HG02884 (cell line): ENCODE measurements around the gene ATOX1.
"Not testable (repeated sequence)": the region's sequence is repeated elsewhere in the genome, so short reads cannot be mapped to it uniquely, and the experiment has no call there.

Source experiments
- ATAC-seq: cut with Tn5 transposase; IDR thresholded peaks from one replicate; pipeline ENCODE4 v1.9.1; 2021; ENCODE audit warnings: mild to moderate bottlenecking, moderate library complexity; ENCODE audit not compliant: unreplicated experiment

ATOX1 gene, protein sequence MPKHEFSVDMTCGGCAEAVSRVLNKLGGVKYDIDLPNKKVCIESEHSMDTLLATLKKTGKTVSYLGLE

DNA sequence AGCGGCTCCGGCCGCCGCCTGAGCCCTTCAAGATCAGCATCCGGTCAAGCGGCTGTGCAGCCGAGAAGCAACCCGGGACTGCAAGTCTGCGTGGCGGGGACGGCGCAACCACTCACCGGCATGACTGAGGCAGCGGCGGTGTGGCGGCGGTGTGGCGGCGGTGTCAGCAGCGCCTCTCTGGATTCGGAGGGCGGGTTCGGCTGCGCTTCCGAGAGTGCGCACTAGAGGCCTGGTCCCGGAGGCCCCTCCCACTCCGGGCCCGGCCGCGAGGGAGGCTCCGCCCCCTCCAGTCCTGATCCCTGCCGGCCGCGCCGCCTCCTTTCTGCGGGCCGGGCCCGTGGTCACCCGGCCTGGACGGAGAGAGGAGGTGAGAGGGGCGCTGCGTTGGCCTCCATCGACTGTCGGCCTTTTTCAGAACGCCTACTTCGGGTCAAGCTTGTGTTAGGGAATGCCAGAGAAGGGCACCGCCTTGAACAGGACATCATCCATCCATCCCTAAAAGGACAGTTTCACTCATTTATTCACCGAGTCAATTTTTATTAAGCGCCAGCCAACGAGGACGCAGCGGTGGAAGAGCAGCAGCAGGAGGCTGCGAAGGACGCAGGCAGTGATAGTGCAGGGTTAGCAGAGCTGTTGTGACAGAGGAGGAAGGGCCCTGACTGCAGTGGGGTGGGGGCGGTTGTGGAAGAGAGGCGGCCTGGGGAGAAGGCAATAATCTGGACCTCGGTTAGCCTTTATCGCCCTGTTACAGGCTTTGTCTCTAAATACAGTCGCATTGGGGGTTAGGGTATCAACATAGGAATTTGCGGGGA is at the start of gene ATOX1:
Gene ATOX1 (minus strand): TSS at position 202 of the 812 bp plus-strand sequence. CDS start 80 bp downstream, at position 122.
- peak; percentile 90 for ATAC-seq

DNA sequence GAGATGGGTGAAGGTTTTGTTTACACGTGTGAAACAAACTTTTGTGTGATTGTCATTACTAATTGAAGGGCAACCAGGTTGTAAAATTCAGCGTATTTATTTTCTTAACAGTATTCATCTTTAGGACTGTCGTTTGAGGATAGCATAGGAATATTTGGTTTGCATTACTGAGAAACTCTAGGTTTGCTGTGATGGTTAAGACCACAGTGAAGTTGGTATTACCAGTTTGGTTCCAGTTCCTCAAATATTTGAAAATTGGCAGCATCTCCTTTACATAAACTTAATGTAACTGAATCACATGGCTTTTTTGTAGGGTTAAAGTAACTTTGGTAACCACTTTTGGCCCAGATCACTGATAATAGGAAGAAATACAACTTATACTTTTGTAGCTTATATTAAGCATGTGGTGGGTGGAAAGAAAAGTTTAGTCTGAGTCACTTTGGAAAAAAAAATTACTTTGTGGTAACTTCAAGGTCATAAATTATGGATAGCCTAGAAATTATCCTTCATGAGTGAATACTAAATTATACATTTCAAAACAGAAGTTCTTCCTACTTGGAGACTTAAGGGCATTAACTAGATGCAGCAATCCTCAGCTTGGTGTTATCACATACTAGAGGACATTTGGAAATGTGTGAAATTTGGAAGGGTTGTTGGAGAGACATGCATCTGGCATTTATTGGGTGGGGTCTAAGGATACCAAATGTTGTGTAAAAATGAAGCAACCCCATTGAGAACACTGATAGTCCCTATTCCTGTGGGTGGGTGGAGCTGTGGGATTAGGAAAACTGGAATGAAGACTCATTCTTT is 47.2 kb upstream of the ATOX1 start:
- no peak for ATAC-seq

DNA sequence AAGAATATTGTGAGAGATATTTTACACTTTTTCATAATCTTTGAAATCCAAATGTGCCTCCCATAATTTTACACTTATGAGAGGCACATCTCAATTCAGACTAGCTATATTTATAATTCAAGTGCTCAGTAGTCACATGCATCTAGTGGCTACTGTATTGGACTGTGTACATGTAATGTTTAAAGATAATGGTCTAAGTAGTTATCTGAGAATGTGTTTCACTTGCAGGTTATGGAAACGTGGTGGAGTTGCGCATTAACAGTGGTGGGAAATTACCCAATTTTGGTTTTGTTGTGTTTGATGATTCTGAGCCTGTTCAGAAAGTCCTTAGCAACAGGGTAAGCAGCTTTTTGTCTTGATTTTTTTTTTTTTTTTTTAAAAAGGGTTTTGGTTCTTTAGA is 42.1 kb upstream of the ATOX1 start:
- ATAC-seq: no peak

DNA sequence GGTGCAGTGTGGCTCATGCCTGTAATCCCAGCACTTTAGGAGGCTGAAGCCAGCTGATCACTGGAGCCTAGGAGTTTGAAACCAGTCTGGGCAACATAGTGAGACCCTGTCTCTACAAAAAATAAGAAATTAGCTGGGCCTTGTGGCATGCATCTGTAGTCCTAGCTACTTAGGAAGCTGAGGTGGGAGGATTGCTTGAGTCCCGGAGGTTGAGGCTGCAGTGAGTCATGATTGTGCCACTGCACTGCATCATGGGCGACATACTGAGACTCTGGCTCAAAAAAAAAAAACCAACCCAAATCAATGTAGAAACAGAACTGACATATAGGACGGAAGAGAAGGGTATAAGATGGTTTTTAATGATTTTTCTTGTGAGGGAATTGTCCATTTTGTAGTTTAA is 41.0 kb upstream of the ATOX1 start:
- ATAC-seq: no peak

DNA sequence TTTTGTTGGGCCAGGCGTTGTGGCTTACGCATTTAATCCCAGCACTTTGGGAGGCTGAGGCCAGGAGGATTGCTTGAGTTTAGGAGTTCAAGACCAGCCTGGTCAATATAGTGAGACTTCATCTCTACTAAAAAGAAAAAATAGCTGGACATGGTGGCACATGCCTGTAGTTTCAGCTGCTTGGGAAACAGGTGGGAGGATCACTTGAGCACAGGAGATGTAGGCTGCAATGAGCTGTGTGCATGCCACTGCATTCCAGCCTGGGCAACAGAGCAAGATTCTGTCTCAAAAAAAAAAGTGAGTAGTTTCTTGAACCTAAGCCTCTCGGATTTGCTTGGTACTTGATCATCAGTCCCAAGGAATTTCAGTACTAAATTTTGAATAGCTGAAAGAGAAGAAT is 40.2 kb upstream of the ATOX1 start:
- no peak for ATAC-seq

DNA sequence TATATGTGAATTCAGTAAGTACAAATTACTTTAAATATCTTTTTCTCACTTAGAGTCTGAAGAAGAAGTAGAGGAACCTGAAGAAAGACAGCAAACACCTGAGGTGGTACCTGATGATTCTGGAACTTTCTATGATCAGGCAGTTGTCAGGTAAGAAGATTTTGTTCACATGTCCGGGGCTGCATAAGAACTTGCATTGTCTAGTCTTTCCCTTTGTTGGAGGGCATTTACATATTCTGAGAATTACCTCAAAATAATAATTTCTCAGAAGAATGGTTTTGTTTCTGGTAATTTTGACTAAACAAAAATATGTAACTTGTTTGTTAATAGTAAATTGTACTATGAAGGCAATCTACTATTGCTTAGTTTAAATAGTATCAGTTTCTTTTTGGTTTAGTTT is 37.0 kb upstream of the ATOX1 start:
- no peak for ATAC-seq

DNA sequence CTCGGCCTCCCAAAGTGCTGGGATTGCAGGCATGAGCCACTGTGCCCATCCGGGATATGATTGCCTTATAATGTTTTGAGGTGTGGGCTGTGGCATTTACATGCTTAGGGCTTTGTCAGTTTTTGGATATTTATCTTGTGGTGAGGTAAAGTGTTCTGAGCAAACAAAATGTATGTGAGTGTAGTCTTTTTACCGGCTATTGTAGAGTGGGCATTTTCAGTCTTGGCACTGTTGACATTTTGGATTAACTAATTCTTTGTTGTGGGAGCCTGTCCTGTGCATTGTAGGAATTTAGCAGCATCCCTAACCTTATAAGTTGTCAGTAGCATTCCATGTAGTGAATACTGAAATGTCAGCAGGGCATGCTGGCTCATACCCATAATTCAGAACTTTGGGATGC is 34.9 kb upstream of the ATOX1 start:
- no peak for ATAC-seq

DNA sequence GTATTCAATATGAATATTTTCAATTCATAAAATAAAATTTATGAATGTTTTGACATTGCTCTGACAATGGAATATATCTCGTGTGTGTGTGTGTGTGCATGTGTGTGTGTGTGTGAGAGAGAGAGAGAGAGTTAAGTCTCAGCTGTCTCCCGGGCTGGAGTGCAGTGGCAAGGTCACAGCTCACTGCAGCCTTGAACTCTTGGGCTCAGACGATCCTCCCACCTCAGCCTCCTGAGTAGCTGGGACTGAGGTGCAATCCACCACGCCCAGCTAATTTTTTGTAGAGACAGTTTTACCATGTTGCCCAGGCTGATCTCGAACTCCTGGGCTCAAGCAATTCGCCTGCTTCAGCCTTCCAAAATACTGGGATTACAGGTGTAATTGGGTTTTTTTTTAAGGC is 29.4 kb upstream of the ATOX1 start:
- ATAC-seq: no peak

DNA sequence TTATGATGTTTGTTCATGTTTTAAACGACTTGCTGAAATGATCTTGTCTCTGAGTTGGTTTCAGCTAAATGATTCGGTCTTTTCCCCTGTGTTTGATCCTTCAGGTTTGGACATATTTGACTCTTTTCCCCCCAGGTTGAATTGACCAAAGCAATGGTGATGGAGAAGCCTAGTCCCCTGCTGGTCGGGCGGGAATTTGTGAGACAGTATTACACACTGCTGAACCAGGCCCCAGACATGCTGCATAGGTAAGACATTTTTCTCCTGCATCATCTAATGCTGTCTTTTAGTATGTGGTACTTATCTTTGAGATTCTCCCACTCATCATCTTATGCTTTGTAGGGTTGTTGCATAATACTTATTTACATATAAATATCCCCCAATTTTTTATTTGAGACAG is 28.0 kb upstream of the ATOX1 start:
- no peak for ATAC-seq

DNA sequence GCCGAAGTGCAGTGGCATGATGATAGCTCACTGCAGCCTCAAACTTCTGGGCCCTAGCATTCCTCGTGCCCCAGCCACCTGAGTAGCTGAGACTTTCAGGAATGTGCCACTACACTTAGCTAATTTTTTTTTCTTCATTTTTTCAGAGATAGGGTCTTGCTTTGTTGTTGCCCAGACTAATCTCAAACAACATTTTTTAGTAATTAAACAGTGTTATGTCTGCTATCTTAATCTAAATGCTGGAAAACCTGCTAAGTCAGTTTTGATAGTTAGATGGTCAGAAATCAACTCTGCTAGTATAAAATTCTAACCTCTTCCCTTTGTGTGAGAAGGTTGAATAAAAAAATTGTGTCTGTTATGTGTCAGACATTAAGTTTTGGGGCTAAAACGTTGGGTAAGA is 25.7 kb upstream of the ATOX1 start:
- ATAC-seq: no peak

DNA sequence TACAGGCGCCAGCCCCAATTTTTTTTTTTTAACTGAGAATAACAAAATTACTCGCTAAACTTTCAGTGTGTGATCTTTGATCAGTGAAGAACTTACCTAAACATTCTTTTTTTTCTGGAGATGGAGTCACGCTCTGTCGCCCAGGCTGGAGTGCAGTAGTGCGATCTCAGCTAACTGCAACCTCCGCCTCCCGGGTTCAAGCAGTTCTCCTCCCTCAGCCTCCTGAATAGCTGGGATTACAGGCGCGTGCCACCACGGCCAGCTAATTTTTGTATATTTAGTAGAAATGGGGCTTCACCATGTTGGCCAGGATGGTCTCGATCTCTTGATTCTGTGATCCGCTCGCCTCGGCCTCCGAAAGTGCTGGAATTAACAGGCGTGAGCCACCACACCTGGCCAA is 25.2 kb upstream of the ATOX1 start:
- ATAC-seq: not testable (repeated sequence)

DNA sequence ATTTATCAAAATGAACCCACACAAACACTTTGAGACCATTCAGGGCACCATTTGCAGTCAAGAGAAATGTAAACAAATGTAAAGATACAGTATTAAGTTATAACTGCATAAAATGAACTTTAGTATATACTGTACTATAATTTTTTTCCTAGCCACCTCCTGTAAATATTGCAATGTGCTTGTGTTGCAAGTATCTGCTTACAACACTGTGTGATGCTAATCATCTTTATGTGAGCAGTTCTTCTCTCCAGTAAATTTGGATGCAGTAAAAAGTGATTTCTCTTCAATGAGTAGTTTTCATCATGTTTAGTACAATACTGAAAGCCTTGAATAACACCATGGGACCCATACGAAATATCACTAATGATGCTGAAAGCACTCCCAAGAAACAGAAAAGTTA is 22.8 kb upstream of the ATOX1 start:
- ATAC-seq: no peak

DNA sequence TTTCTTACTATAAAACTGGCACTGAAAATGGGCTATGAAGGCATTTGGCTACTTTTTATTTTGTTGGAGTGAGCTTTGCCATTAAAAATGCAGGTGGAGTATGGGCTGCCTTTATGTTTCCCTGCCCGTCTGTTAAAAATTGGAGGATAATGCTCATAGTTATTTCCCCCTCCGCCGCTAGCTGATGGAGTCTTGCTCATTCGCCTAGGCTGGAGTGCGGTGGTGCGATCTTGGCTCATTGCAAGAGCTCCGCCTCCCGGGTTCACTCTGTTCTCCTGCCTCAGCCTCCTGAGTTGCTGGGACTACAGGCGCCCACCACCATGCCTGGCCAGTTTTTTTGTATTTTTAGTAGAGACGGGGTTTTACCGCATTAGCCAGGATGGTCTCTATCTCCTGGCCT is 21.9 kb upstream of the ATOX1 start:
- ATAC-seq: no peak

DNA sequence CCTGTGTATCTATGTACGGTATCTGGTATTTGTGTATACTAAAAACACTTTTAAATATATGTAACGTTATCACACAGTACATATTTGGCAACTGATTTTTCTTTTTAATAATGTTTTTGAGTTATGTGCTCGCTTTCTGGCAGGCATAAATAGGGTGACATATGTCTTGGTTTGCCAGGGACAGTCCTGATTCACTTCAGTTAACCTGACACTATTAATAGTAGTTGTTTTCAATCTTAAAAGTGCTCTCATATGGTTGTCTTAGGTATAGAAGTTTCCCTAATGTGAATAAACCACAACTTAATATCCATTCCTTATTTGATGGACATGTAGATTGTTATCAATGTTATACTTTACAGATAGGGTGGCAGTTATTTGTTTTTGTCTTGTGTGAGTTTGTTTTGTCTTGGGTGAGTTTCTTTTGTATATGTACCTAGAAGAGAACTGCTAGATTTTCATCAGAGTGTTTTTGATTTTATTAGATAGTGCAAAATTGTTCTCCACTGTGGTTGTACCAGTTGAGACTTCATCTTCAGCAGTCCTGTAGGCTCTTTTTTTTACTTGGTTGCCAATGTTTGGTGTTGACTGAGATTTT is 21.2 kb upstream of the ATOX1 start:
- ATAC-seq: peak; percentile 39

DNA sequence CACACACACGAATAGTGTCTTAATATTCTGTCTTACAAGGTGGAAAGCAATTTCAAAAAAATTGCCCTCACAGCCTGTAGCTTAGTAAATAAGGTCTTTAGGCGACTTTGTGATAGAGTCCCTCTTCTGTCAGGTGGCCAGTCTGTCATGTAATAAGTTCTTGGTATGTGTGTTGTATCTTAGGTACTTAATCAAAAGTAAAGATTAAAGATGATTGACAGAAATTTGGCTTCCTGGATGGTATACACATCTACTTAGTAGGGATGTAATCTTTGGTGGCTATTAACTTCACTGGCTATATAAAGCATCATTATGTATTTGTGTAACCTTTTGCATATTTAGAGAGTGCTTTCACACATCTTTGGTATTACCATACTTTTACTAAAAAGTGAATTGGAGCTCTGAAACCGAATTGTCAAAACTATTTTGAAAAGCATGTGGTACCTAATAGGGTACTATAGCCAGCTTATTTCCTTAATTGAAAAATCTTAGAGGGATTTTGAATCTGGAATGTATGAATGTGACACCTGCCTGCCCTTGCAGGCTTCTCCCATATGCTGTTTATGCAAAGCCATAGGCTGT is 16.7 kb upstream of the ATOX1 start:
- no peak for ATAC-seq

DNA sequence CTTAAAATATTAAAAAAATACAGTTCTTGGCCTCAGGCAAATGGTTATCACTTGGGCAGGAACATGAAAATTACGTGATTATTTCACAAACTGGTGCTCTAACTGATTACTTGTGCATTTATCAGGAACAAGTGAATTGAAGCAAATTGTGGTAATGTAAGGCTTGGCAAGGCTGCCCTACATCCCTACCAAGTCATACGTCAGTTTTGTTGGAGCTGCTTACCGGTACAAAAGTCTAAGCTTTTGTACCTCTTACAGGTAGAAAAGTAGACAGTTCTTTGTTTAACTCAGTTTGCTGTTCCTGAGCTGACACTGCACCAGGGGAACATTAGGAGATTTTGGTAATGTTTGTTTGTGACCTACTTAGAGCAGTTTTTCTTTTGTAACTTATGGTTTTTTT is 15.5 kb upstream of the ATOX1 start:
- ATAC-seq: no peak

DNA sequence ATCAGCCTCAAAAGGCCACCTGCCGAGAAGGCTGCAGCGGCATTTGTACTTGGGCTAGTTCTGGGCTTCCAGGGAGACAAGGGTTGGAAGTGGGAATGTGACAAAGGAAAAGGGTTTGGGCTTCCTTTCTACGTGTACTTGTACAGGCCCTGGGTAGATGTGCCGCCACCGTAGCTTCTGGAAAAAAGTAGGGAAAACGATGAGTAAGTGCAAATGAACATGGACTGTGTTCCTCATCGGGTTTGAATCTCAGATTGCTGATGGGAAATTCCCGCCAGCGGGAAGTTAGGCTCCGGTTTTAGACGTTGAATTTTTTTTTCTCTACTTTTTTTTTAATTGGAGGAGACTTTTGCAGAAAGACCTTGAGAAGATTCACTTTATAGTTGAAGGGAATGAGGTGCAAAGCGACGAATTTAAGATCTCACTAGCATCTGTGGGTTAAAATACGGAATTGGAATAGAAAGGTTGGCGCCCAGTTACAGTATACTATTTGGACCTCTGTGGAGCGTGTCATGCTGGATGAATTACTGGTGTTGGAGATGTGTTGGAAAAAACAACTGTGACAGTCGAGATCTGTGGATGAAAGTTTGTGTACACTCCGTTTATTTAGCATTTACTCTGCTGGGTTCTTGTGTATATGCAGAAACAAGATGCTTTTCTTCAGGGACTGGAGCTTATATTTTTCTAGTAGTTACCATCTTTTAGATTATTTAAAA is 14.6 kb upstream of the ATOX1 start:
- no peak for ATAC-seq

DNA sequence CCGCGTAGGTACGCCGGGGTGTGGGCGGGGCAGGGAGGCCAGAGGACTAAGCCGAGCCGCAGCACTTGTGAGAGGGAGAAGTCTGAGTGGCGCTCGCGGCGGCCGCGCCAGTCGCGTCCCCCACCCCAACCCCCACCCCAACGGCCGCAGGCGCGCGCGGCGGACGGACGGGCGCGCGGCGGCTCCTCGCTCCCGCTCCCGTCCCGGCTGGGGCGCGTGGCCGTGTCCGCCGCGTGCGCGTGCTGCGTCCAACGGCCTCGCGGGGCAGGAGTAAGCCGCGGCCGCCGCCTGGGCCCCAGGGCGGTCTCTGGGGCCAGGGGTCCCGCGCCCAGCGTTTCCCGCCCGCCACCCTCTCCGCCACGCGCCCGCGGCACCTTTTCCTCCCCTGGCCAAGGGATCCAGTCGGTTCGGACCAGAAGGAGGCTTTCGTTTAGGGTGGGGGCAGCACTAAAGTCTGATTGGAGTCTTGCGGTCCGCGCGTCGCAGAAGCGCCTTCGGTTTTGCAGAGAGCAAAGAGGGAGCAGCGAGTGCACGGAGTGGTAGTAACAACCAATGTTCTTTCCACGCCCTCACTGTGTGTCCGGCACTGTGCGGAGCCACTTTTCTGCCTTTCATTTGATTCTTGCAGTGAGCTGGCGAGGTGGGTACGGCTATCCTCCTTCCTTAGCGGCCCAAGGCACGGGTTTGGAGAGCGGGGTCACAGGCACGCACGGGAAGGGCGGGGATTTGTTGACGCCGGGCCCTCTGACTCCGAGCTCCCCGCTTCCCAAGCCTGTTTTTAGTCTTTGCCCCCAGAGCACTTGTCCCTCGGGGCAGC is 13.8 kb upstream of the ATOX1 start:
- peak; percentile 1 for ATAC-seq

DNA sequence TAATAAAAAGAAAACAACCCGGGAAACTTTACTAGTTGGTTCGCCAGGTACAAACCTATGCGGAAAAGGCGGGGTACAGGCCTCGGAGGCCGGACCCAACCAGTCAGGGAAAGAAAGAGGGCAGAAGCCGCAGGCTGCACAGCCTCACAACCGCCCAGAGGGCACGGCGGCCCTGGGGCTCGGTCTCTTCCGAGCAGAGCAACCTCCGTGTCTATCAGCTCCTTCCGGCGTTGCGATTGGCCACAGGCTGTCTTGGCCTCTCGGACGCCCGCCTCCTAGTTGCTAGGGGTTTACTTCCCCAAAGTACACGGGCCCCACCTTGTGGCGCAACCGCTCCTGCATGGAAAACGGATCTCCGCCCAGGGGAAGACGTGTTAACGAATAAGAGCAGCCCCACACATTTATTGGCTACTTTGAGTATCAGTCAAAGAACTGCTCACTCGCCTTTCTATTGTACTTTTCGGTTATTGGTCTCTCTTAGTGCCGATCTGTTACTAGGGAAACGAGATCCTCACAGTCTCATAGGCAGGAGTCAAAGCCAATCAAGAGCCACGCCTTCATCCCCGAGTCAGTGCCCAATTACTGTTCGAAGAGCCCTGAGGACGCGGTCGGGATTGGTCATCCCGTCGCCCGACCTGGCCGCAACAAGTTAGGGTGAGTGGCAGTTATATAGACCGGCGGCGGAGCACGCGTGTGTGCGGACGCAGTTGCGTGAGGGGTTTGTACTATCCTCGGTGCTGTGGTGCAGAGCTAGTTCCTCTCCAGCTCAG is 13.0 kb upstream of the ATOX1 start, which contains the start of gene G3BP1:
Gene G3BP1 (plus strand): TSS at position 696 of the 770 bp plus-strand sequence. CDS start 14,667 bp downstream, outside the sequence.
- peak; percentile 79 for ATAC-seq
